CD8-positive, alpha-beta memory T cell (primary cell): Measurements from ENCODE around the gene TUBGCP2. TPM values are rescaled to one million over a fixed set of nuclear protein-coding genes. Genes with fewer than 3 reads are reported as not detected.

Source experiments
- CTCF ChIA-PET: fragments of 350-600 bp; sonication (Branson Sonifier 250); formaldehyde crosslinking; loops from one replicate; lab custom pipeline; 2021; ENCODE audit warnings: antibody characterized with exemption; lab: Charles Lee
- POLR2A ChIA-PET: fragments of 350-600 bp; sonication (Branson Sonifier 250); formaldehyde crosslinking; loops from one replicate; lab custom pipeline; 2021; ENCODE audit warnings: antibody characterized with exemption; lab: Charles Lee
- DNase-seq, 5 donors: peaks; one replicate each; pipeline versions ENCODE4 v3.0.0 to v3.0.0-alpha.2; 2020 to 2022; ENCODE audit warnings: mixed read lengths in 1 of 5
- H3K27ac ChIP-seq: one replicate; pipeline ENCODE4 v1.7.0; 2013; ENCODE audit warnings: low read depth, mild to moderate bottlenecking, low read length, moderate library complexity
- H3K27me3 ChIP-seq: 2 replicates; pipeline ENCODE4 v1.7.0; 2013; ENCODE audit warnings: low read length, mild to moderate bottlenecking; ENCODE audit not compliant: insufficient read depth, poor library complexity, severe bottlenecking
- H3K36me3 ChIP-seq: 2 replicates; pipeline ENCODE4 v1.7.0; 2013; ENCODE audit warnings: mild to moderate bottlenecking, low read length, moderate library complexity; ENCODE audit not compliant: insufficient read depth
- H3K4me1 ChIP-seq: 2 replicates; pipeline ENCODE4 v1.7.0; 2013; ENCODE audit warnings: mild to moderate bottlenecking, low read length, moderate library complexity; ENCODE audit not compliant: insufficient read depth
- H3K4me3 ChIP-seq: 2 replicates; pipeline ENCODE4 v1.7.0; 2013; ENCODE audit warnings: mild to moderate bottlenecking, low read length
- H3K9me3 ChIP-seq: 2 replicates; pipeline ENCODE4 v1.7.0; 2013; ENCODE audit warnings: mild to moderate bottlenecking, low read length
- H3K27ac Mint-ChIP-seq, 8 donors: one replicate each; pipeline ENCODE4 v1.8.0; 2020 to 2021; ENCODE audit warnings: mixed read lengths in 8 of 8, mild to moderate bottlenecking in 6 of 8, inconsistent platforms in 3 of 8, moderate library complexity in 3 of 8
- H3K27me3 Mint-ChIP-seq, 2 donors: one replicate each; pipeline ENCODE4 v1.8.0; 2020 to 2021; ENCODE audit warnings: mixed read lengths in 2 of 2, mild to moderate bottlenecking in 1 of 2, moderate library complexity in 1 of 2
- H3K36me3 Mint-ChIP-seq, 3 donors: one replicate each; pipeline ENCODE4 v1.8.0; 2020 to 2021; ENCODE audit warnings: mixed read lengths in 3 of 3, inconsistent platforms in 1 of 3, mild to moderate bottlenecking in 1 of 3
- H3K4me1 Mint-ChIP-seq, 3 donors: one replicate each; pipeline ENCODE4 v1.8.0; 2020 to 2021; ENCODE audit warnings: mixed read lengths in 3 of 3, inconsistent platforms in 1 of 3, mild to moderate bottlenecking in 1 of 3
- H3K4me3 Mint-ChIP-seq, 7 donors: one replicate each; pipeline ENCODE4 v1.8.0; 2020 to 2021; ENCODE audit warnings: mixed read lengths in 7 of 7, mild to moderate bottlenecking in 6 of 7, moderate library complexity in 4 of 7, inconsistent platforms in 2 of 7
- H3K9me3 Mint-ChIP-seq, 5 donors: one replicate each; pipeline ENCODE4 v1.8.0; 2020 to 2022; ENCODE audit warnings: mixed read lengths in 5 of 5, mild to moderate bottlenecking in 3 of 5, moderate library complexity in 2 of 5, inconsistent platforms in 1 of 5
- polyA plus RNA-seq: library from polyadenylated mRNA; unstranded; fragments of 300-500 nt; fragmentation: Illumina TruSeq; gene quantifications from one replicate; pipeline ENCODE4 v1.2.3, GENCODE V29; 2021
- total RNA-seq, 2 experiments: library from RNA; stranded (reverse); gene quantifications; one replicate each; pipeline ENCODE4 v1.2.3, GENCODE V29; 2021

The TUBGCP2 gene
- total and polyA plus RNA-seq, 3 experiments from 2014 or later = 39.9 to 68.1 (median 67.9) TPM

GRCh38 chr10:133310789-133311188 lies 2.1 kb upstream of the TUBGCP2 start:
- Histone ChIP-seq H3K27ac (no peak overlapping the region), H3K4me1 (peaks cover 18% of the 10 kb centered on the region), H3K9me3 (no peaks in the 10 kb centered on the region), H3K27me3 (no peaks in the 10 kb centered on the region), H3K36me3 (peaks cover 17% of the 10 kb centered on the region), H3K4me3 (no peak overlapping the region)
- DNase-seq = no peak
- Mint-ChIP-seq H3K36me3 (peaks cover 0 to 43% (median 6%) of the 10 kb centered on the region in 3 donors), H3K27ac (peak overlapping the region in 1 of 8 donors; percentile 75), H3K27me3 (peaks cover 0 to 7% of the 10 kb centered on the region in 2 donors), H3K4me3 (peak overlapping the region in 4 of 7 donors; percentile 8 to 76 (median 22)), H3K9me3 (peaks cover 0 to 3% (median 2%) of the 10 kb centered on the region in 5 donors), H3K4me1 (peaks cover 15 to 22% (median 16%) of the 10 kb centered on the region in 3 donors)
- POLR2A ChIA-PET = interaction anchor here (0.7 kb wide), 1 partner anchor 64 kb away, joined by 3 read pairs; no protein-coding TSS in a partner anchor
- CTCF ChIA-PET = interaction anchor here (1.2 kb wide), 1 partner anchor 8 kb away, joined by 3 read pairs; no protein-coding TSS in a partner anchor

GRCh38 chr10:133310399-133310755 lies 1.7 kb upstream of the TUBGCP2 start:
- ChIA-PET POLR2A (no interaction called here), CTCF (interaction anchor here (1.2 to 1.5 kb wide), 2 partner anchors 9 to 11 kb away, joined by 3 read pairs; no protein-coding TSS in a partner anchor)
- peak overlapping the region in 3 of 7 donors; percentile 8 to 76 (median 76) for H3K4me3 Mint-ChIP-seq
- peaks cover 0 to 7% of the 10 kb centered on the region in 2 donors for H3K27me3 Mint-ChIP-seq
- peak in 1 of 5 donors; percentile 50 for DNase-seq
- H3K9me3 ChIP-seq = no peaks in the 10 kb centered on the region
- no peaks in the 10 kb centered on the region for H3K27me3 ChIP-seq
- H3K9me3 Mint-ChIP-seq = peaks cover 0 to 3% (median 2%) of the 10 kb centered on the region in 5 donors
- no peak overlapping the region for H3K27ac ChIP-seq
- H3K4me3 ChIP-seq = no peak overlapping the region
- peaks cover 19 to 27% (median 19%) of the 10 kb centered on the region in 3 donors for H3K4me1 Mint-ChIP-seq
- peaks cover 18% of the 10 kb centered on the region for H3K4me1 ChIP-seq
- peak overlapping the region in 2 of 8 donors; percentile 56 to 75 for H3K27ac Mint-ChIP-seq
- peaks cover 0 to 46% (median 8%) of the 10 kb centered on the region in 3 donors for H3K36me3 Mint-ChIP-seq
- H3K36me3 ChIP-seq = peaks cover 17% of the 10 kb centered on the region

GRCh38 chr10:133309720-133310398 lies 1.2 kb upstream of the TUBGCP2 start:
- ChIA-PET CTCF (interaction anchor here (1.2 to 1.5 kb wide), 2 partner anchors 9 to 11 kb away, joined by 3 read pairs; no protein-coding TSS in a partner anchor), POLR2A (no interaction called here)
- H3K27ac ChIP-seq = peak overlapping the region; percentile 99
- peak overlapping the region; percentile 11 to 84 (median 74) for H3K27ac Mint-ChIP-seq
- peaks cover 0 to 7% of the 10 kb centered on the region in 2 donors for H3K27me3 Mint-ChIP-seq
- H3K9me3 Mint-ChIP-seq = peaks cover 0 to 3% (median 2%) of the 10 kb centered on the region in 5 donors
- peaks cover 22 to 31% (median 24%) of the 10 kb centered on the region in 3 donors for H3K4me1 Mint-ChIP-seq
- no peak overlapping the region for H3K4me3 ChIP-seq
- no peaks in the 10 kb centered on the region for H3K9me3 ChIP-seq
- H3K4me1 ChIP-seq = peaks cover 18% of the 10 kb centered on the region
- peak in 1 of 5 donors; percentile 59 for DNase-seq
- peaks cover 0 to 51% (median 8%) of the 10 kb centered on the region in 3 donors for H3K36me3 Mint-ChIP-seq
- peaks cover 17% of the 10 kb centered on the region for H3K36me3 ChIP-seq
- H3K4me3 Mint-ChIP-seq = peak overlapping the region; percentile 76 to 88 (median 81)
- H3K27me3 ChIP-seq = no peaks in the 10 kb centered on the region

- Histone ChIP-seq H3K4me1 (peaks cover 18% of the 10 kb centered on the region), H3K27me3 (no peaks in the 10 kb centered on the region), H3K4me3 (peak overlapping the region; percentile 88), H3K9me3 (no peaks in the 10 kb centered on the region), H3K27ac (peak overlapping the region; percentile 99), H3K36me3 (peaks cover 17% of the 10 kb centered on the region)
- H3K27ac Mint-ChIP-seq = peak overlapping the region; percentile 60 to 97 (median 84)
- H3K4me3 Mint-ChIP-seq = peak overlapping the region; percentile 76 to 88 (median 81)
- H3K4me1 Mint-ChIP-seq = peaks cover 25 to 35% (median 26%) of the 10 kb centered on the region in 3 donors
- CTCF ChIA-PET = interaction anchor here (1.2 to 1.5 kb wide), 2 partner anchors 10 to 12 kb away, joined by 3 read pairs; no protein-coding TSS in a partner anchor
- peaks cover 0 to 3% (median 2%) of the 10 kb centered on the region in 5 donors for H3K9me3 Mint-ChIP-seq
- POLR2A ChIA-PET = no interaction called here
- peak; percentile 89 to 95 (median 93) for DNase-seq
- H3K27me3 Mint-ChIP-seq = peaks cover 0 to 7% of the 10 kb centered on the region in 2 donors
- H3K36me3 Mint-ChIP-seq = peaks cover 0 to 54% (median 6%) of the 10 kb centered on the region in 3 donors
Measured at GRCh38 chr10:133309100-133309719, 538 bp upstream of the TUBGCP2 start.

- ChIA-PET POLR2A (interaction anchor here (1.4 to 1.5 kb wide), 2 partner anchors 29 to 32 kb away, joined by 5 to 6 read pairs; partner anchors contain the start of gene ADAM8), CTCF (interaction anchor here (0.9 to 2.5 kb wide), 14 partner anchors 11 to 80 kb away, joined by 3 to 28 read pairs (median 4); partner anchors contain the start of gene ADAM8)
- peaks cover 18% of the 10 kb centered on the region for H3K4me1 ChIP-seq
- H3K4me3 ChIP-seq = peak overlapping the region; percentile 88
- H3K27me3 ChIP-seq = no peaks in the 10 kb centered on the region
- H3K9me3 ChIP-seq = no peaks in the 10 kb centered on the region
- Mint-ChIP-seq H3K4me3 (peak overlapping the region; percentile 94 to 99 (median 99)), H3K27ac (peak overlapping the region; percentile 98 to 100 (median 100)), H3K4me1 (peaks cover 30 to 42% (median 31%) of the 10 kb centered on the region in 3 donors), H3K36me3 (peaks cover 0 to 60% (median 6%) of the 10 kb centered on the region in 3 donors), H3K27me3 (peaks cover 0 to 7% of the 10 kb centered on the region in 2 donors), H3K9me3 (peaks cover 0 to 3% (median 2%) of the 10 kb centered on the region in 5 donors)
- peaks cover 17% of the 10 kb centered on the region for H3K36me3 ChIP-seq
- DNase-seq = peak; percentile 80 to 93 (median 81)
- peak overlapping the region; percentile 99 for H3K27ac ChIP-seq
Measured at GRCh38 chr10:133307776-133308420, 774 bp downstream of the TUBGCP2 start.

GRCh38 chr10:133306941-133307379 lies 1.7 kb downstream of the TUBGCP2 start:
- Histone ChIP-seq H3K4me3 (no peak overlapping the region), H3K9me3 (no peaks in the 10 kb centered on the region), H3K27ac (peak overlapping the region; percentile 99), H3K27me3 (no peaks in the 10 kb centered on the region), H3K36me3 (peaks cover 11% of the 10 kb centered on the region), H3K4me1 (peaks cover 18% of the 10 kb centered on the region)
- H3K4me3 Mint-ChIP-seq = peak overlapping the region in 4 of 7 donors; percentile 29 to 81 (median 54)
- peaks cover 0 to 59% (median 2%) of the 10 kb centered on the region in 3 donors for H3K36me3 Mint-ChIP-seq
- peaks cover 0 to 3% (median 2%) of the 10 kb centered on the region in 5 donors for H3K9me3 Mint-ChIP-seq
- ChIA-PET CTCF (interaction anchor here (1.0 to 2.5 kb wide), 9 partner anchors 12 to 64 kb away, joined by 3 to 28 read pairs (median 6); partner anchors contain the start of gene ADAM8), POLR2A (interaction anchor here (1.4 to 1.5 kb wide), 2 partner anchors 28 to 31 kb away, joined by 5 to 6 read pairs; partner anchors contain the start of gene ADAM8)
- H3K4me1 Mint-ChIP-seq = peaks cover 30 to 46% (median 35%) of the 10 kb centered on the region in 3 donors
- peaks cover 0 to 7% of the 10 kb centered on the region in 2 donors for H3K27me3 Mint-ChIP-seq
- H3K27ac Mint-ChIP-seq = peak overlapping the region; percentile 19 to 100 (median 100)
- DNase-seq = no peak

- no peak for DNase-seq
- no peaks in the 10 kb centered on the region for H3K9me3 ChIP-seq
- peak overlapping the region in 5 of 8 donors; percentile 55 to 73 (median 66) for H3K27ac Mint-ChIP-seq
- peaks cover 6% of the 10 kb centered on the region for H3K36me3 ChIP-seq
- peaks cover 0 to 3% (median 2%) of the 10 kb centered on the region in 5 donors for H3K9me3 Mint-ChIP-seq
- H3K4me1 Mint-ChIP-seq = peaks cover 30 to 46% (median 35%) of the 10 kb centered on the region in 3 donors
- H3K27ac ChIP-seq = peak overlapping the region; percentile 67
- H3K4me1 ChIP-seq = peaks cover 18% of the 10 kb centered on the region
- H3K27me3 ChIP-seq = no peaks in the 10 kb centered on the region
- H3K27me3 Mint-ChIP-seq = peaks cover 0 to 7% of the 10 kb centered on the region in 2 donors
- ChIA-PET CTCF (interaction anchor here (2.5 kb wide), 1 partner anchor 27 kb away, joined by 28 read pairs; no protein-coding TSS in a partner anchor), POLR2A (no interaction called here)
- no peak overlapping the region for H3K4me3 ChIP-seq
- peaks cover 0 to 56% (median 2%) of the 10 kb centered on the region in 3 donors for H3K36me3 Mint-ChIP-seq
- peak overlapping the region in 1 of 7 donors; percentile 32 for H3K4me3 Mint-ChIP-seq
Measured at GRCh38 chr10:133306097-133306476, 2.6 kb downstream of the TUBGCP2 start.
